ENCODE data around the gene IBTK. TPM values are rescaled to one million over a fixed set of nuclear protein-coding genes. Genes with fewer than 3 reads are reported as not detected.

IBTK gene
- total and polyA plus RNA-seq, 2 of the 4 experiments (the other 2 are of a cell fraction), result 9.7 to 45.0 TPM

- Histone ChIP-seq H3K4me3 (ENCODE audit: insufficient read depth, low read depth, low read length) (no peak overlapping the region), H3K79me1 (ENCODE audit: low read depth in 1 of 2, low read length in 2 of 2) (peaks cover 0 to 5% of the 10 kb centered on the region in 2 experiments; a peak in 3 of 4 replicates), H3K9me3 (ENCODE audit: control insufficient read depth, insufficient read depth, low read length) (no peaks in the 10 kb centered on the region), H2BK15ac (ENCODE audit: low read depth, low read length) (no peak overlapping the region), H3K27me3 (ENCODE audit: control insufficient read depth, insufficient read depth, low read length) (no peaks in the 10 kb centered on the region), H4K91ac (ENCODE audit: insufficient read depth, low read depth, low read length) (no peak overlapping the region), H2AK5ac (ENCODE audit: low read depth, low read length) (no peak overlapping the region), H3K4me1 (ENCODE audit: control insufficient read depth, insufficient read depth, low read length) (no peaks in the 10 kb centered on the region), H2AK9ac (replicated peaks; ENCODE audit: low read depth, low read length, poor library complexity) (no peak overlapping the region), H3K14ac (replicated peaks; ENCODE audit: low read depth, low read length) (no peak overlapping the region), H3K36me3 (ENCODE audit: control insufficient read depth, insufficient read depth, low read length) (peaks cover 10% of the 10 kb centered on the region), H2BK5ac (ENCODE audit: low read depth, low read length, poor library complexity, severe bottlenecking) (no peak overlapping the region), H3K9ac (ENCODE audit: low read depth, low read length) (no peak overlapping the region), H3K56ac (ENCODE audit: extremely low read depth, insufficient read depth, low read length) (no peak overlapping the region), H3K4ac (ENCODE audit: low read depth, low read length) (no peak overlapping the region), H4K20me1 (ENCODE audit: insufficient read depth, low read length) (no peaks in the 10 kb centered on the region), H2AFZ (replicated peaks; ENCODE audit: low read length, poor library complexity) (no peak overlapping the region), H2BK20ac (ENCODE audit: low read depth, low read length) (no peak overlapping the region), H4K5ac (ENCODE audit: low read depth, low read length) (no peak overlapping the region), H3K9me1 (ENCODE audit: insufficient read depth, low read length) (no peaks in the 10 kb centered on the region), H3K18ac (ENCODE audit: low read depth, low read length) (no peak overlapping the region), H4K8ac (ENCODE audit: low read depth in 2 of 2, low read length in 2 of 2) (no peak overlapping the region), H3K23ac (ENCODE audit: low read depth, low read length) (no peak overlapping the region), H3K4me2 (ENCODE audit: low read depth, low read length) (no peak overlapping the region), H3K27ac (ENCODE audit: insufficient read depth, low read length) (no peak overlapping the region), H2BK120ac (ENCODE audit: low read depth, low read length) (no peak overlapping the region)
- dilution Hi-C loops (cut with HindIII; ENCODE audit: low sequenced_read_pairs, unreplicated experiment), result no loop called here
- no CpG with 5 or more reads among the region's 2 CpGs for WGBS, 2 experiments (ENCODE audit: extremely low coverage in 2 of 2, insufficient read length in 1 of 2)
- TF ChIP-seq CHD1 (IDR thresholded peaks at IDR 0.05; ENCODE audit: low read depth, low read length) (no peak), POLR2A (IDR thresholded peaks at IDR 0.05; ENCODE audit: low read depth, low read length) (no peak), SMC3 (IDR thresholded peaks at IDR 0.05; ENCODE audit: low read depth, low read length) (peak; percentile 66), CTCF (conservative IDR thresholded peaks at IDR 0.05; ENCODE audit: low read depth, low read length) (peak; percentile 64), RCOR1 (IDR thresholded peaks at IDR 0.05; ENCODE audit: insufficient replicate concordance, low read length) (no peak), CEBPB (IDR thresholded peaks at IDR 0.05; ENCODE audit: low read depth, low read length) (no peak), NFE2L2 (IDR thresholded peaks at IDR 0.05; ENCODE audit: low read depth, low read length) (no peak), RAD21 (IDR thresholded peaks at IDR 0.05; ENCODE audit: low read length) (peak; percentile 81), MAFK (IDR thresholded peaks at IDR 0.05; ENCODE audit: low read depth, low read length) (no peak), MXI1 (IDR thresholded peaks at IDR 0.05; ENCODE audit: borderline replicate concordance, low read depth, low read length) (no peak), MAZ (IDR thresholded peaks at IDR 0.05; ENCODE audit: borderline replicate concordance, low read depth, low read length) (no peak)
- TF ChIP-seq, protein P1, sequence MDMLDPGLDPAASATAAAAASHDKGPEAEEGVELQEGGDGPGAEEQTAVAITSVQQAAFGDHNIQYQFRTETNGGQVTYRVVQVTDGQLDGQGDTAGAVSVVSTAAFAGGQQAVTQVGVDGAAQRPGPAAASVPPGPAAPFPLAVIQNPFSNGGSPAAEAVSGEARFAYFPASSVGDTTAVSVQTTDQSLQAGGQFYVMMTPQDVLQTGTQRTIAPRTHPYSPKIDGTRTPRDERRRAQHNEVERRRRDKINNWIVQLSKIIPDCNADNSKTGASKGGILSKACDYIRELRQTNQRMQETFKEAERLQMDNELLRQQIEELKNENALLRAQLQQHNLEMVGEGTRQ (IDR thresholded peaks at IDR 0.05; ENCODE audit: low read depth, low read length), result no peak
- ChIA-PET CTCF (no interaction called here), POLR2A (ENCODE audit: unreplicated experiment) (no interaction called here)
- intact Hi-C loops (cut with micrococcal nuclease), result loop anchor here (2.0 to 10.0 kb wide), 3 partner anchors 283 to 936 kb away; partner anchors contain the start of gene TENT5A
- no TSS peak for BruUV-seq (replicated peaks)
- in situ Hi-C loops (cut with MboI; ENCODE audit: low sequenced_read_pairs), result no loop called here
- peak; percentile 72 for ATAC-seq (ENCODE audit: low read depth)
- peak; percentile 55 for DNase-seq
These were observed 69.3 kb downstream of the IBTK start for GRCh38 chr6:82178077-82178758.

All from IMR-90 (cell line).